ENCODE measurements around the gene SEMA5A. TPM values are rescaled to one million over a fixed set of nuclear protein-coding genes. Genes with fewer than 3 reads are reported as not detected.

SEMA5A gene
- total and polyA plus RNA-seq, 2 of the 8 experiments (the other 6 are each of a cell fraction or from before 2014, with no cell fraction given), result 5.3 to 8.9 TPM

GRCh38 chr5:9059920-9060691 is 485.8 kb downstream of the SEMA5A start:
- H3K9ac ChIP-seq (replicated peaks in 1 of 4; ENCODE audit: extremely low read depth in 1 of 4, low read depth in 3 of 4, low read length in 3 of 4), result no peak overlapping the region
- ChIA-PET CTCF (ENCODE audit: partially characterized antibody) (no interaction called here), POLR2A (ENCODE audit: partially characterized antibody) (no interaction called here)
- H2BK20ac ChIP-seq (ENCODE audit: low read length), result no peak overlapping the region
- H3K27me3 ChIP-seq (replicated peaks in 1 of 4; ENCODE audit: control insufficient read depth in 3 of 4, extremely low read depth in 1 of 4, insufficient read depth in 3 of 4, low read length in 3 of 4), result no peaks in the 10 kb centered on the region
- no peak overlapping the region for H3K56ac ChIP-seq (replicated peaks; ENCODE audit: insufficient read length, low read depth, low read length)
- H2BK5ac ChIP-seq (ENCODE audit: low read depth, low read length), result no peak overlapping the region
- no peak overlapping the region for H4K5ac ChIP-seq (ENCODE audit: insufficient read length, low read depth, low read length)
- H2BK12ac ChIP-seq (ENCODE audit: low read depth, low read length), result no peak overlapping the region
- H3K4me3 ChIP-seq (ENCODE audit: extremely low read depth in 1 of 4, insufficient read depth in 2 of 4, low read depth in 3 of 4, low read length in 4 of 4), result no peak overlapping the region
- no peak overlapping the region for H3K4ac ChIP-seq (replicated peaks; ENCODE audit: insufficient read length, low read depth, low read length)
- no peak overlapping the region; the same call in 1 of the 2 replicates for H3K18ac ChIP-seq (ENCODE audit: extremely low read depth, low read length)
- DNase-seq (ENCODE audit: low read depth in 1 of 2, low spot score in 2 of 2) (peak in 1 of 2 experiments; percentile 3), FAIRE-seq (no peak)
- H3K14ac ChIP-seq (ENCODE audit: insufficient read length), result no peak overlapping the region
- H4K20me1 ChIP-seq (replicated peaks in 1 of 2; ENCODE audit: control insufficient read depth in 1 of 2, insufficient read depth in 2 of 2, low read length in 2 of 2), result no peaks in the 10 kb centered on the region
- WGBS, 2 experiments (ENCODE audit: extremely low coverage in 1 of 2, insufficient coverage in 1 of 2, insufficient read length in 1 of 2, insufficient replicate concordance in 2 of 2, low coverage in 1 of 2, low lambda C conversion rate in 2 of 2, missing lambda C conversion rate in 1 of 2), result 94% methylated on average over 5 of the region's 5 CpGs; no CpG with 5 or more reads in 1 of the 2 experiments
- no peaks in the 10 kb centered on the region; a peak in 1 of 8 replicates for H3K36me3 ChIP-seq (ENCODE audit: control insufficient read depth in 2 of 4, insufficient read depth in 4 of 4, low read length in 3 of 4)
- no peaks in the 10 kb centered on the region for H3K23me2 ChIP-seq (ENCODE audit: low read depth, low read length)
- no peak overlapping the region for H3K27ac ChIP-seq (ENCODE audit: low read depth, low read length)
- no peak overlapping the region for H4K91ac ChIP-seq (replicated peaks; ENCODE audit: insufficient read length, low read length)
- H3K4me2 ChIP-seq (ENCODE audit: insufficient read depth in 1 of 2, low read depth in 2 of 2, low read length in 2 of 2), result no peak overlapping the region
- H3K23ac ChIP-seq (ENCODE audit: insufficient read length), result no peak overlapping the region
- no peaks in the 10 kb centered on the region for H3K79me2 ChIP-seq (ENCODE audit: control insufficient read depth in 1 of 2, insufficient read depth in 2 of 2, low read length in 2 of 2)
- no peak overlapping the region for H2AK5ac ChIP-seq (ENCODE audit: low read depth, low read length)
- no peak overlapping the region for H4K8ac ChIP-seq (ENCODE audit: extremely low read depth, insufficient read depth, low read length)
- no peaks in the 10 kb centered on the region for H3K9me3 ChIP-seq (ENCODE audit: insufficient read depth in 2 of 2, low read depth in 1 of 2, low read length in 1 of 2)
- H2BK120ac ChIP-seq (replicated peaks; ENCODE audit: low read depth, low read length), result no peak overlapping the region
- no peaks in the 10 kb centered on the region for H3K4me1 ChIP-seq (replicated peaks in 1 of 4; ENCODE audit: control insufficient read depth in 3 of 4, insufficient read depth in 4 of 4, low read length in 3 of 4)
- no peaks in the 10 kb centered on the region for H3K79me1 ChIP-seq (ENCODE audit: low read depth, low read length)
- H2BK15ac ChIP-seq (ENCODE audit: low read length), result no peak overlapping the region
- H2AFZ ChIP-seq (ENCODE audit: low read length), result no peak overlapping the region
- TF ChIP-seq SP1 (IDR thresholded peaks at IDR 0.05; ENCODE audit: low read depth, low read length) (no peak), SIX5 (IDR thresholded peaks at IDR 0.05; ENCODE audit: low read depth, low read length) (no peak), CTCF (IDR thresholded peaks at IDR 0.05; ENCODE audit: control extremely low read depth in 1 of 3, insufficient read depth in 1 of 3, low read depth in 1 of 3, low read length in 3 of 3) (no peak), EZH2 (IDR thresholded peaks at IDR 0.05; ENCODE audit: low read depth, low read length, severe bottlenecking) (no peak), SIRT6 (IDR thresholded peaks at IDR 0.05; ENCODE audit: low read length) (no peak), JUN (IDR thresholded peaks at IDR 0.05; ENCODE audit: low read depth, low read length) (no peak), HDAC2 (IDR thresholded peaks at IDR 0.05; ENCODE audit: borderline replicate concordance in 1 of 2, low read depth in 2 of 2, low read length in 2 of 2) (no peak), GABPA (IDR thresholded peaks at IDR 0.05; ENCODE audit: borderline replicate concordance, insufficient read depth, low read length) (no peak), RAD21 (IDR thresholded peaks at IDR 0.05 in 1 of 2, conservative IDR thresholded peaks at IDR 0.05 in 1 of 2; ENCODE audit: low read depth in 2 of 2, low read length in 2 of 2) (no peak)

Data from H1 (cell line).